Astrocyte (in vitro differentiated cells and primary cell): ENCODE results near the gene PLD4. TPM values are rescaled to one million over a fixed set of nuclear protein-coding genes. Genes with fewer than 3 reads are reported as not detected.
A peak's percentile ranks its signal among the peaks of the same experiment; 100 is the strongest.

ENCODE experiments used
- DNase-seq: peaks from one replicate; pipeline ENCODE4 v3.0.0-alpha.2; 2010; ENCODE audit warnings: low read depth
- FAIRE-seq: peaks from 2 replicates; lab custom pipeline; 2011; peaks lifted over from hg19 to GRCh38; lab: Jason Lieb, UNC
- H2AFZ ChIP-seq: 2 replicates; pipeline ENCODE4 v1.6.0; 2012; ENCODE audit warnings: low read depth, low read length, inconsistent platforms
- H3K27ac ChIP-seq: 2 replicates; pipeline ENCODE4 v1.5.1; 2011; ENCODE audit warnings: low read depth, low read length, inconsistent platforms
- H3K27me3 ChIP-seq: 2 replicates; pipeline ENCODE4 v1.6.0; 2011; ENCODE audit warnings: low read length, inconsistent platforms; ENCODE audit not compliant: insufficient read depth
- H3K36me3 ChIP-seq: 2 replicates; pipeline ENCODE4 v1.5.1; 2011; ENCODE audit warnings: low read length, inconsistent platforms; ENCODE audit not compliant: insufficient read depth
- H3K4me1 ChIP-seq: 2 replicates; pipeline ENCODE4 v1.5.1; 2011; ENCODE audit warnings: low read length, inconsistent platforms; ENCODE audit not compliant: insufficient read depth
- H3K4me2 ChIP-seq: 2 replicates; pipeline ENCODE4 v1.6.0; 2012; ENCODE audit warnings: low read length, inconsistent platforms
- H3K4me3 ChIP-seq: 2 replicates; pipeline ENCODE4 v1.5.1; 2011; ENCODE audit warnings: low read depth, mild to moderate bottlenecking, low read length, inconsistent platforms; ENCODE audit not compliant: insufficient read depth
- H3K79me2 ChIP-seq: 2 replicates; pipeline ENCODE4 v1.6.0; 2012; ENCODE audit warnings: mild to moderate bottlenecking, low read length, inconsistent platforms; ENCODE audit not compliant: insufficient read depth
- H3K9ac ChIP-seq: 2 replicates; pipeline ENCODE4 v1.6.0; 2012; ENCODE audit warnings: mild to moderate bottlenecking, low read length, inconsistent platforms
- H3K9me3 ChIP-seq: 2 replicates; pipeline ENCODE4 v1.5.1; 2012; ENCODE audit warnings: low read depth, mild to moderate bottlenecking, low read length, inconsistent platforms; ENCODE audit not compliant: insufficient read depth
- H4K20me1 ChIP-seq: 2 replicates; pipeline ENCODE4 v1.6.0; 2012; ENCODE audit warnings: low read length, inconsistent platforms; ENCODE audit not compliant: insufficient read depth
- H3K27ac Mint-ChIP-seq: one replicate; pipeline ENCODE4 v1.8.0; 2021; ENCODE audit warnings: mild to moderate bottlenecking, mixed read lengths; ENCODE audit not compliant: unreplicated experiment
- H3K27me3 Mint-ChIP-seq: one replicate; pipeline ENCODE4 v1.8.0; 2021; ENCODE audit warnings: low read depth, mixed read lengths; ENCODE audit not compliant: unreplicated experiment
- H3K36me3 Mint-ChIP-seq: one replicate; pipeline ENCODE4 v1.8.0; 2021; ENCODE audit warnings: low read depth, mixed read lengths; ENCODE audit not compliant: unreplicated experiment
- H3K4me1 Mint-ChIP-seq: one replicate; pipeline ENCODE4 v1.8.0; 2021; ENCODE audit warnings: low read depth, mixed read lengths; ENCODE audit not compliant: unreplicated experiment
- H3K4me3 Mint-ChIP-seq: one replicate; pipeline ENCODE4 v1.8.0; 2021; ENCODE audit warnings: mild to moderate bottlenecking, moderate library complexity, mixed read lengths; ENCODE audit not compliant: unreplicated experiment
- H3K9me3 Mint-ChIP-seq: one replicate; pipeline ENCODE4 v1.8.0; 2021; ENCODE audit warnings: mild to moderate bottlenecking, mixed read lengths; ENCODE audit not compliant: unreplicated experiment
- CTCF ChIP-seq: IDR thresholded peaks from 2 replicates; pipeline ENCODE4 v1.5.1; 2011; ENCODE audit warnings: low read depth, mild to moderate bottlenecking, inconsistent platforms, low read length, moderate library complexity; ENCODE audit not compliant: insufficient read depth
- EZH2 ChIP-seq: IDR thresholded peaks from 2 replicates; pipeline ENCODE4 v1.6.1; 2012; ENCODE audit warnings: mild to moderate bottlenecking, low read length, inconsistent platforms; ENCODE audit not compliant: insufficient read depth
- total RNA-seq: library from RNA; stranded (reverse); gene quantifications from 2 replicates; pipeline ENCODE4 v1.2.1, GENCODE V29; 2021

PLD4 gene
- total RNA-seq, 1 donor from 2014 or later, result 0.14 TPM

DNA sequence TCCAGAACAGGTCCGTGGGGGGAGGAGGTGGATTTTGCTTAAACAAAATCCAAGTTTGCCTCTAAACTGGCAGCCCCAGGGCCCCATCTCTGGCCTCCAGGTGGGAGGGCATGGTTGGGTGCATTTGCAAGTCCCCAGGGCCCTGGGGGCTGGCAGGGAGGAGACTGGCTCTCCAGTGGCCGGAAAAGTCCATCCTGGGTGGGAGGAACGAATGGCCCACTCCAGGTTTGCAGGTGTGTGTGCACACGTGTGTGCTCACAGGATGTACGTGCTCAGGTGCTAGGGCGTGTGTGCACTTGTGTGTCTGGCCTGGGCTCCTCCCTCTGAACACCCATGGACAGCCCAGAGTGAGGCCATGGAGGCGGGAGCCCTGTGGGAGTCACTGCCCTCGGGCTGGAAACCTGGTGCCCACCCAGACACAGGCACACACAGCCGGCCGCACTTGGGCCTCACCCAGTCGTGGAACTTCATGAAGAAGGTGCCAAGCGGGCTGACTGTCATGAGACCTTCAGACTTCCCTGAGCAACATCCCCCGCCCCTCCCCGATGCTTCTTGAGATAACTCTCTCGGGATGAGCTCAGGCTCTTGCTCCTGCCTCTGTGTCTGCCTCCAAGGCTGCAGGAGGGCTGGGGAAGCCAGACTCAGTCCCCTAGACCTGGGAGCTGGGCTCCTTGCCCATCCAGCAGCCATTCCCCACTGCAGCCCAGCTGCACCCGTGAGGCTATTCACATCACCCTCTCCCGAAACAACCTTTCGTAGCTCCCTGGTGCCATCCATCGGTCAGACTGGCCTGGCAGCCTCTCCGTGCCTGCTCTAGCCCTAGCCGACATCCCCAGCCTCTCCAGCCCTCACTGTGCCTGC, 44.1 kb downstream of the PLD4 start:
- H3K9me3 ChIP-seq, result no peaks in the 10 kb centered on the region
- Mint-ChIP-seq H3K27me3 (peaks cover 5% of the 10 kb centered on the region), H3K36me3 (no peaks in the 10 kb centered on the region), H3K4me3 (peak overlapping the region; percentile 55), H3K27ac (peak overlapping the region; percentile 30), H3K9me3 (no peaks in the 10 kb centered on the region), H3K4me1 (peaks cover 15% of the 10 kb centered on the region)
- H4K20me1 ChIP-seq, result peaks cover 26% of the 10 kb centered on the region
- no peak overlapping the region for H3K27ac ChIP-seq
- peaks cover 7% of the 10 kb centered on the region for H3K79me2 ChIP-seq
- peak overlapping the region; percentile 87 for H3K4me2 ChIP-seq
- H3K36me3 ChIP-seq, result no peaks in the 10 kb centered on the region
- no peaks in the 10 kb centered on the region for H3K27me3 ChIP-seq
- H3K9ac ChIP-seq, result peak overlapping the region; percentile 55
- H3K4me1 ChIP-seq, result peaks cover 62% of the 10 kb centered on the region
- peak overlapping the region; percentile 25 for H3K4me3 ChIP-seq
- DNase-seq (peak; percentile 12), FAIRE-seq (no peak)
- no peak for TF ChIP-seq EZH2
- no peak for TF ChIP-seq CTCF
- H2AFZ ChIP-seq, result no peak overlapping the region

- FAIRE-seq (no peak), DNase-seq (no peak)
- no peaks in the 10 kb centered on the region for H3K9me3 Mint-ChIP-seq
- Histone ChIP-seq H3K9ac (peak overlapping the region; percentile 55), H3K4me1 (peaks cover 72% of the 10 kb centered on the region), H3K36me3 (no peaks in the 10 kb centered on the region), H4K20me1 (peaks cover 18% of the 10 kb centered on the region), H3K4me2 (peak overlapping the region; percentile 87), H3K9me3 (no peaks in the 10 kb centered on the region), H2AFZ (no peak overlapping the region), H3K79me2 (peaks cover 7% of the 10 kb centered on the region), H3K27ac (peak overlapping the region; percentile 44), H3K4me3 (no peak overlapping the region), H3K27me3 (no peaks in the 10 kb centered on the region)
- TF ChIP-seq EZH2, result no peak
- TF ChIP-seq CTCF, result no peak
- H3K36me3 Mint-ChIP-seq, result no peaks in the 10 kb centered on the region
- H3K4me1 Mint-ChIP-seq, result peaks cover 17% of the 10 kb centered on the region
- no peak overlapping the region for H3K27ac Mint-ChIP-seq
- no peaks in the 10 kb centered on the region for H3K27me3 Mint-ChIP-seq
- no peak overlapping the region for H3K4me3 Mint-ChIP-seq
Measured at GRCh38 chr14:104969741-104970230, 45.1 kb downstream of the PLD4 start.
